Lung (tissue), 12 donors: ENCODE results near the gene ROCK2. TPM values are rescaled to one million over a fixed set of nuclear protein-coding genes. Genes with fewer than 3 reads are reported as not detected.

Experiments
- ATAC-seq: fragments of 200-7000 bp; cut with Tn5 transposase; one replicate; pipeline ENCODE4 v1.9.1; 2020; ENCODE audit warnings: moderate number of reproducible peaks; ENCODE audit not compliant: insufficient read depth, low FRiP score
- DNase-seq, 3 donors: peaks; one replicate each; pipeline ENCODE4 v3.0.0-alpha.2; 2013 to 2017
- H3K27ac ChIP-seq, 2 donors: one replicate each; pipeline ENCODE4 v1.5.1; 2013; ENCODE audit warnings: mild to moderate bottlenecking in 2 of 2, moderate library complexity in 2 of 2, control low read depth in 1 of 2, inconsistent platforms in 1 of 2, low read depth in 1 of 2, low read length in 1 of 2
- H3K27me3 ChIP-seq, 3 donors: one replicate each; pipeline ENCODE4 v1.5.1; 2013; ENCODE audit warnings: low read length in 2 of 3; ENCODE audit not compliant: control insufficient read depth in 3 of 3, insufficient read depth in 3 of 3
- H3K36me3 ChIP-seq, 4 donors: one replicate each; pipeline ENCODE4 v1.5.1; 2013; ENCODE audit warnings: low read length in 4 of 4, mild to moderate bottlenecking in 1 of 4, moderate library complexity in 1 of 4; ENCODE audit not compliant: control insufficient read depth in 4 of 4, insufficient read depth in 4 of 4
- H3K4me1 ChIP-seq, 5 donors: one replicate each; pipeline ENCODE4 v1.5.1; 2013; ENCODE audit warnings: low read length in 5 of 5, mild to moderate bottlenecking in 2 of 5, moderate library complexity in 1 of 5; ENCODE audit not compliant: control insufficient read depth in 5 of 5, insufficient read depth in 5 of 5
- H3K4me3 ChIP-seq: one replicate; pipeline ENCODE4 v1.5.1; 2013; ENCODE audit warnings: mild to moderate bottlenecking, control low read depth, moderate library complexity
- H3K9ac ChIP-seq, 2 donors: one replicate each; pipeline ENCODE4 v1.5.1; 2013; ENCODE audit warnings: low read length in 2 of 2, control low read depth in 1 of 2; ENCODE audit not compliant: insufficient read depth in 1 of 2
- H3K9me3 ChIP-seq, 4 donors: one replicate each; pipeline ENCODE4 v1.5.1; 2013; ENCODE audit warnings: low read length in 3 of 4, mild to moderate bottlenecking in 1 of 4, moderate library complexity in 1 of 4; ENCODE audit not compliant: control insufficient read depth in 4 of 4, insufficient read depth in 3 of 4
- CTCF ChIP-seq: IDR thresholded peaks from 2 replicates; pipeline ENCODE4 v1.5.1; 2012; ENCODE audit warnings: mild to moderate bottlenecking; ENCODE audit errors: control extremely low read depth, extremely low read depth
- WGBS, 2 donors: extraction: QIAGEN DNeasy Blood & Tissue Kit; methylation state at CpG; one replicate each; pipeline ENCODE4 v1.1.7; 2013; 5-methylcytosine and 5-hydroxymethylcytosine counted together
- polyA plus RNA-seq, 2 donors: library from polyadenylated mRNA; stranded (reverse); fragments of 200-250 nt; gene quantifications; one replicate each; pipeline ENCODE4 v1.2.1, GENCODE V29; 2013
- total RNA-seq, 2 donors: library from RNA; depleted of rRNA in 1 of 2; stranded (reverse); fragments of >200 nt in 1 of 2; gene quantifications; one replicate each; pipeline ENCODE4 v1.2.1, GENCODE V29; 2014 to 2021
- donor health status: control.
- donor health status: control.
- donor health status: Bipolar disorder and iron deficiency.
- donor health status: healthy.
- donor health status: DM: yes; HTN: yes; CAD: no.

Gene ROCK2
- total and polyA plus RNA-seq, 4 donors: 8.0 to 103 (median 28.7) TPM

- Histone ChIP-seq H3K4me3 (no peak overlapping the region), H3K36me3 (no peaks in the 10 kb centered on the region), H3K9ac (no peak overlapping the region), H3K9me3 (no peaks in the 10 kb centered on the region), H3K27ac (no peak overlapping the region), H3K4me1 (peaks cover 5 to 17% (median 10%) of the 10 kb centered on the region in 5 donors), H3K27me3 (no peaks in the 10 kb centered on the region)
- no peak for TF ChIP-seq CTCF
- 88 to 90% methylated on average over 14 of the region's 14 CpGs for WGBS, 2 donors
- ATAC-seq (no peak), DNase-seq (no peak)
These were observed 10.1 kb upstream of the ROCK2 start for GRCh38 chr2:11354363-11355154.

GRCh38 chr2:11352781-11353537 lies 8.5 kb upstream of the ROCK2 start:
- no peaks in the 10 kb centered on the region for H3K27me3 ChIP-seq
- H3K27ac ChIP-seq: no peak overlapping the region
- H3K9me3 ChIP-seq: no peaks in the 10 kb centered on the region
- DNase-seq: no peak
- no peak for ATAC-seq
- H3K36me3 ChIP-seq: no peaks in the 10 kb centered on the region
- H3K9ac ChIP-seq: no peak overlapping the region
- no peak overlapping the region for H3K4me3 ChIP-seq
- H3K4me1 ChIP-seq: peaks cover 5 to 17% (median 6%) of the 10 kb centered on the region in 5 donors
- 87 to 88% methylated on average over 10 of the region's 10 CpGs for WGBS, 2 donors
- TF ChIP-seq CTCF: no peak

GRCh38 chr2:11348209-11348749 lies 3.8 kb upstream of the ROCK2 start:
- Histone ChIP-seq H3K27ac (peak overlapping the region in 1 of 2 donors; percentile 32), H3K4me1 (peaks cover 0 to 13% (median 5%) of the 10 kb centered on the region in 5 donors), H3K4me3 (no peak overlapping the region), H3K9ac (no peak overlapping the region), H3K9me3 (no peaks in the 10 kb centered on the region), H3K36me3 (no peaks in the 10 kb centered on the region), H3K27me3 (no peaks in the 10 kb centered on the region)
- DNase-seq (no peak), ATAC-seq (no peak)
- no peak for TF ChIP-seq CTCF
- 50 to 70% methylated on average over 5 of the region's 5 CpGs for WGBS, 2 donors
